Fibroblast of the aortic adventitia (primary cell): ENCODE results near the gene NCAPD3. TPM values are rescaled to one million over a fixed set of nuclear protein-coding genes. Genes with fewer than 3 reads are reported as not detected.
"Not testable (repeated sequence)": the region's sequence is repeated elsewhere in the genome, so short reads cannot be mapped to it uniquely, and the experiment has no call there.

ENCODE experiments used
- DNase-seq: peaks from one replicate; pipeline ENCODE4 v3.0.0-alpha.2; 2010; ENCODE audit warnings: low read depth
- H3K4me3 ChIP-seq: 2 replicates; pipeline ENCODE4 v1.5.1; 2011; ENCODE audit warnings: low read depth, mild to moderate bottlenecking, control low read depth, low read length, moderate library complexity
- CTCF ChIP-seq: IDR thresholded peaks from 2 replicates; pipeline ENCODE4 v1.5.1; 2011; ENCODE audit warnings: mild to moderate bottlenecking, low read length, control low read depth, inconsistent platforms; ENCODE audit not compliant: insufficient read depth
- total RNA-seq: library from RNA; depleted of rRNA; stranded (reverse); fragments of >200 nt; gene quantifications from 2 replicates; pipeline ENCODE4 v1.2.3, GENCODE V29; 2012; ENCODE audit warnings: low replicate concordance

NCAPD3 gene
- total RNA-seq, 1 donor, result 29.7 TPM

GRCh38 chr11:134116210-134116609, 107.6 kb downstream of the NCAPD3 start:
- DNase-seq, result no peak
- no peak overlapping the region for H3K4me3 ChIP-seq
- no peak for TF ChIP-seq CTCF

- not testable (repeated sequence) for DNase-seq, H3K4me3 ChIP-seq
Observed at GRCh38 chr11:134113787-134114186, 110.0 kb downstream of the NCAPD3 start.

GRCh38 chr11:134110252-134110815, 113.4 kb downstream of the NCAPD3 start:
- no peak for DNase-seq
- no peak overlapping the region for H3K4me3 ChIP-seq
- no peak for TF ChIP-seq CTCF

Other genes starting within 250 kb of the NCAPD3 start
- 61.6 and 63.0 TPM in 2 replicates for gene JAM3, start 154.9 kb downstream of the NCAPD3 start, total RNA-seq
- gene VPS26B, start 704 bp upstream of the NCAPD3 start, total RNA-seq, result 41.7 and 43.3 TPM in 2 replicates
- gene THYN1, start 29.4 kb upstream of the NCAPD3 start, total RNA-seq, result 25.0 and 54.5 TPM in 2 replicates
- gene ACAD8, start 29.6 kb upstream of the NCAPD3 start, total RNA-seq, result 15.2 and 17.3 TPM in 2 replicates
- gene GLB1L3, start 52.4 kb upstream of the NCAPD3 start, total RNA-seq, result not detected in 2 replicates
- not detected in 2 replicates for gene GLB1L2, start 108.0 kb upstream of the NCAPD3 start, total RNA-seq
- not detected in 2 replicates for gene B3GAT1, start 188.3 kb upstream of the NCAPD3 start, total RNA-seq